UCSD-AML1 (cell line): ENCODE data around the gene S100A14.
"Not testable (repeated sequence)": the region's sequence is repeated elsewhere in the genome, so short reads cannot be mapped to it uniquely, and the experiment has no call there.

ENCODE experiments used
- DNase-seq: peaks from one replicate; lab custom pipeline; 2025; ENCODE audit not compliant: unreplicated experiment; lab: John Stamatoyannopoulos, UW

Gene S100A14

DNA sequence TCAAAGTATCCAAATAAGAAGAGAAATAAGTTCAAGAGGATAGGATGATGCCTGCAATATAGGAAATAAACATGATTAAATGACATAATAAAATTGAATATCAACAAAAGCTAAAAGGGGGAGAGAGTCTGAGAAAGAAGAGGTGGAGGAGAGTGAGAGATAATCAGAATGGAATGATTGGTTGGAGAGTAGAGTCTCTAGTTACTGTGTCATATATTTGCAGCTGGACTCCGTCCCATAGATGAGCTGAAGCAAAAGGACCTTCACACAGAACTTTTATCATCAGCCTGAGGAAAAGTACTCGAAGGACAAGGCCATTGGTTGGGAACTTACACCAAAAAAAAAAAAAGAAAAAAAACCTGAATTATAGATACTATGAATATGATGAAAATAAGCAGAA lies 27.6 kb downstream of the S100A14 start:
- DNase-seq = no peak

- not testable (repeated sequence) for DNase-seq
These were observed 28.1 kb downstream of the S100A14 start for GRCh38 chr1:153588033-153588432.

GRCh38 chr1:153587314-153587713 lies 28.8 kb downstream of the S100A14 start:
- no peak for DNase-seq

DNA sequence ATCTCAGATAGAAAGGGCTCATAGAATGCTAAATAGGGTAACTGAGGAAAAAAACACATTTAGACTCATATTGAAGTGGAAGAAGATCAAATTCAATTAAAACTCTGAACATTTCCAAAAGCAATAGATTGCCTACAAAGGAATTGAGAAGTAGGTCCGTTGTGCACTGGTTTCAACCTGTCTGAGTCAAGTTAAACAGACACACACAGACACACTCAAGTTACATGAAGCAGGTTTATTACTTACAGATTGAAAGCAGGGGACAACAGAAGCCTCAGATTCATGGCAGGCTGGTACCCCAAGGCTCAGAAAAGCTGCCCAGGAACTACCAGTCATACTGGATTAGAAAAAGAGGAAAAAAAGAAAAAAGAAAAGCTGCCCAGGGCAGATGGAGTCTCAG lies 29.8 kb downstream of the S100A14 start:
- no peak for DNase-seq

GRCh38 chr1:153585006-153585405 lies 31.1 kb downstream of the S100A14 start:
- DNase-seq = no peak

DNA sequence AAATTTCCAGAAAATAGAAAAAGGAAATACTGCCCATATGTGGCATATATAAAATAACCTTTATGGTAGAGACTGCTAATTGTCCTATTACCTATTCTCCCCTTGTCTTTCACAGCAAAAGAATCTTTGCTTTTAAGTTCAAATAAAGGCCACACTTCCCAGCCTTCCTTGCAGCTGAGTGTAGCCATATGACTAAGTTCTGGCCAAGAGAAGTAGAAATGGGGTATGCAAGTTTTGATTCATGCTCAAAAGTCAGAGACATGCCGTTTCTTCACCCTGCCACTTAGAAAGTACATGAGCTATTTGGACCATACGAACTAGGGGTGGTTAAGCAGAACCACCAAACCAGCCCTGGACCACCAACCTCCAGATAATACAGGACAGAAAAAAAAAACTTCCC lies 32.1 kb downstream of the S100A14 start:
- DNase-seq = no peak

DNA sequence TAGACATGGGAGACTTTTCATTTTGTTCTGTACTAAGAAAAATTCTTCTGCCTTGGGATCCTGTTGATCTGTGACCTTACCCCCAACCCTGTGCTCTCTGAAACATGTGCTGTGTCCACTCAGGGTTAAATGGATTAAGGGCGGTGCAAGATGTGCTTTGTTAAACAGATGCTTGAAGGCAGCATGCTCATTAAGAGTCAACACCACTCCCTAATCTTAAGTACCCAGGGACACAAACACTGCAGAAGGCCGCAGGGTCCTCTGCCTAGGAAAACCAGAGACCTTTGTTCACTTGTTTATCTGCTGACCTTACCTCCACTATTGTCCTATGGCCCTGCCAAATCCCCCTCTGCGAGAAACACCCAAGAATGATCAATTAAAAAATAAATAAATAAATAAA lies 32.6 kb downstream of the S100A14 start:
- not testable (repeated sequence) for DNase-seq

- not testable (repeated sequence) for DNase-seq
These were observed 33.3 kb downstream of the S100A14 start for GRCh38 chr1:153582836-153583235.

GRCh38 chr1:153578936-153579335 lies 37.2 kb downstream of the S100A14 start:
- no peak for DNase-seq

DNA sequence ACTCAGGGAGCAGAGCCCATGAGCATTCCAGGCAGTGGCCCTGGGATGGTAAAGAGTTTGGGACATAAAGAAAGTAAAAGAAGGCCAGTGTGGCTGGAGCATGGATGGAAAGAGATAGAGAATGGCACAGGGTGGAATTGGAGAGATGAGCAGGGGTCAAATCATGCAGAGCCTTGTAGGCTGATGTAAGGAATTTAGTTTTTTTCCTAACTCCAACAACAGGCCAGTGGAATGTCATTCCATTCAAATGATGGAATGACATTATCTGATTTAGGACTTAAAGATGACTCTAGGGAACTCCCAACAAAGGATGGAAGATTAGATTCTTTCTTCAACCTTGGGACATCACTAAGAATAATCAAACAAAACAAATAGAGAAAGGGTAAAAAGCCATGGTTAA lies 37.6 kb downstream of the S100A14 start:
- DNase-seq = no peak

DNA sequence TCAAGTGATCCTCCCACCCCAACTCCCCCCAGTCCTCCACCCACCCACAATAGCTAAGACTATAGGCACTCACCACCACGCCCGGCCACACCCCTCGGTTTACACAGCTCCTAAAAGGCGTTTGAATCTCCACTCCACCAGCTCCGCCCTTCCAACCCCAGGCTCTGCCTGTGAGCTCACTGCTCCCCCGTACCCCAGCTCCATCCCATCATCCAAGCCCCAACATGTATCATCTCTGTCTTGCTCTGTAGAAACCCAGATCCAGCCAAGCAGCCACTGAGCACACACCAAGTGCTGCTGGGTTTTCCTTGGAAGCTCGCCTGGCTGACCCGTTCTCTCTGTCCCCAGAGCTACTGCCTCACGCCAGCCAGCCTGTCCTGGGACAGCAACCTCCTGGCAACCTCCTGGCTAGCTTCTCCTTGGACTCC lies 38.5 kb downstream of the S100A14 start:
- no peak for DNase-seq

- no peak for DNase-seq
These were observed 39.0 kb downstream of the S100A14 start for GRCh38 chr1:153577138-153577537.

DNA sequence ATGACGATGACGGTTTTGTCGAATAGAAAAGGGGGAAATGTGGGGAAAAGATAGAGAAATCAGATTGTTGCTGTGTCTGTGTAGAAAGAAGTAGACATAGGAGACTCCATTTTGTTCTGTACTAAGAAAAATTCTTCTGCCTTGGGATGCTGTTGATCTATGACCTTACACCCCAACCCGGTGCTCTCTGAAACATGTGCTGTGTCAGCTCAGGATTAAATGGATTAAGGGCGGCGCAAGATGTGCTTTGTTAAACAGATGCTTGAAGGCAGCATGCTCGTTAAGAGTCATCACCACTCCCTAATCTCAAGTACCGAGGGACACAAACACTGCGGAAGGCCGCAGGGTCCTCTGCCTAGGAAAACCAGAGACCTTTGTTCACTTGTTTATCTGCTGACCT lies 40.6 kb downstream of the S100A14 start:
- DNase-seq = not testable (repeated sequence)

DNA sequence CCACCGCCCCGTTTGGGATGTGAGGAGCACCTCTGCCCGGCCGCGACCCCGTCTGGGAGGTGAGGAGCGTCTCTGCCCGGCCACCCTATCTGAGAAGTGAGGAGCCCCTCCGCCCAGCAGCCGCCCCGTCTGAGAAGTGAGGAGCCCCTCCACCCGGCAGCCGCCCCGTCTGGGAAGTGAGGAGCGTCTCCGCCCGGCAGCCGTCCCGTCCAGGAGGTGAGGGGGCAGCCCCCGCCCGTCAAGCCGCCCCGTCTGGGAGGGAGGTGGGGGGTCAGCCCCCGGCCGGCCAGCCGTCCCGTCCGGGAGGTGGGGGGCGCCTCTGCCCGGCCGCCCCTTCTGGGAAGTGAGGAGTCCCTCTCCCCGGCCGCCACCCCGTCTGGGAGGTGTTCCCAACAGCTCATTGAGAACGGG lies 41.0 kb downstream of the S100A14 start:
- DNase-seq = not testable (repeated sequence)

DNA sequence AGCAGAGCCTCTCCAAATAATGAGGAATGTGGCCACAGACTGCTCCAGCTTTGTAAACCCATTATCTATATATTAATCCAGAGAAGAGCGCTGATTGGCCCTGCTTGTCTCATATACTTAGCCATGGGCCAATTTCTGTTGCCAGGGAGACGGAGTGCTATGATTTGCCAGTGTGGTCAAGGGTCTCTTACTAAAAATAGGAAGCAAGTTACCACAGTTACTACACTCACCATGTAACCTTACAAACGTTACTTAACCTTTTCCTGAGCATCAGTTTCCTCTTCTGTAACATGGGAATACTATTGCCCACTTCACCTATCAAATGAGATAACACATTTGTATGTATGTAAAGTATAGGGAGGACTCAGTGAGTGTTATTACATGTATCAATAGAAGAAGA lies 42.8 kb downstream of the S100A14 start:
- DNase-seq = no peak

- DNase-seq = peak; percentile 73
These were observed 43.5 kb downstream of the S100A14 start for GRCh38 chr1:153572569-153573015.

GRCh38 chr1:153571706-153572105 lies 44.4 kb downstream of the S100A14 start:
- no peak for DNase-seq

GRCh38 chr1:153570874-153571273 lies 45.3 kb downstream of the S100A14 start:
- DNase-seq = no peak

DNA sequence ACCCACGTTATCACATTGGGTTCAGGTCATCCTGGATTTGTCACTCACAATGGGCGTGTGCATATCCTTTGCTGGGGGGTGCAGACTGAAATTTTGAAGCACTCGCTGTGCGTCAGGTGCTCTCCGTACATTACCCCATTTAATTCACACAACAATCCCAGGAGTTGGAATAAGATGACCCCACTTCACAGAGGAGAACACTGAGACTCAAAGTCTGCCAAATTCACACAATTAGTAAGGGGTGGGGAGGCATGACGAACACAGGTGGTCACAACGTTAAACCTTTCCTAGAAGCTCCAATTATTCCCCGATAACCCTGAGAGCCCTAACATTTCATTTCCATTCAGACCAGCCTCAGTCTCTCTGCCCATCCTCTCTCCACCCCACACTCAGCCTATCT lies 46.7 kb downstream of the S100A14 start:
- DNase-seq = no peak

GRCh38 chr1:153568367-153569099 lies 47.6 kb downstream of the S100A14 start:
- DNase-seq = peak; percentile 79

DNA sequence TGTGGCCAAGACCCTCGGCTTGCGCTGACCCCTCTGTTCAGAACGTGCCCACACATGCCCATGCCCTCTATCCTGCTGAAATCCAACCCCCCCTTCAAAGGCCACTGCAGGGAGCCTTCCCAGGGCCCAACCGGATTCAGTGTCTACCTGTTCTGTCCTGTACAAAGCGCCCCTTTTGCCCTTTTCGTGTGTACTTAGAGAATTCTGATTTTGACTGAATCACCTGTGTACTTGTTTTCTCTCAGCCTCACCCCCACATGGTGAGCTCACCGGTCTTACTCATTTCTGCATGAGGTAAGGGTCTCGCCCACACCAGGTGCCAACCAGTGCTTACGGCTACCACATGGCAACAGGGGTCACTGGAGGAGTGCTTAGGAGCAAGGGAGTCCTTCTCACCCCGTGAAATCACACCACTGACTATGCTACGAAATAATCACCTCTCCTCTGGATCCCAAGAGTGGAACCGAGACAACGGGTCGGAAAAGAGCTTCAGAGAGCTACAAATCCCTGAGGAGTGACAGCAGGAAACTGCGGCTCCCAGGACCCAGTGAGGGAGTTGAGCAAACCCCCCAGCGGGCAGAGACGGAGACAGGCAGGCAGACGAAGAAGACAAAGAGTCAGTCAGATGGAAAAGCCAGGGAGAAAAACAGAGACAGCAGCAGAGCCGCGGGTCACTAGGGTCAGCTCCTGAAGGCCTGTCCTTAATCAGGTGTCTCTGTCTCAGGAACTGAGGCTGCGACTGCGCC lies 48.3 kb downstream of the S100A14 start:
- DNase-seq = no peak
